Common myeloid progenitor, CD34-positive (primary cell): ENCODE results near the gene OR2F1. TPM values are rescaled to one million over a fixed set of nuclear protein-coding genes. Genes with fewer than 3 reads are reported as not detected.

Experiments used
- CTCF ChIA-PET: fragments of 350-600 bp; sonication (Branson Sonifier 250); formaldehyde crosslinking; loops from one replicate; lab custom pipeline; 2021; ENCODE audit warnings: antibody characterized with exemption; lab: Charles Lee
- POLR2A ChIA-PET: fragments of 350-600 bp; sonication (Branson Sonifier 250); formaldehyde crosslinking; loops from one replicate; lab custom pipeline; 2021; ENCODE audit warnings: antibody characterized with exemption; lab: Charles Lee
- DNase-seq, 3 donors: peaks; one replicate each; pipeline versions ENCODE4 v3.0.0 to v3.0.0-alpha.2; 2013
- H3K27ac ChIP-seq, 2 experiments: 1 replicate in 1 of 2; 2 replicates in 1 of 2; pipeline ENCODE4 v1.7.0; 2013; ENCODE audit warnings: inconsistent platforms in 2 of 2, low read length in 2 of 2, mild to moderate bottlenecking in 2 of 2, low read depth in 1 of 2, moderate library complexity in 1 of 2; ENCODE audit not compliant: severe bottlenecking in 2 of 2, insufficient read depth in 1 of 2, poor library complexity in 1 of 2
- H3K27me3 ChIP-seq, 5 experiments: replicated peaks in 2 of 5; 1 replicate in 3 of 5; 2 replicates in 2 of 5; pipeline versions ENCODE4 v1.6.1 to v1.7.0; 2013; ENCODE audit warnings: low read length in 4 of 5, mild to moderate bottlenecking in 2 of 5, moderate library complexity in 2 of 5, inconsistent platforms in 1 of 5; ENCODE audit not compliant: insufficient read depth in 5 of 5, control insufficient read depth in 4 of 5
- H3K36me3 ChIP-seq, 4 experiments: 1 replicate in 2 of 4; 2 replicates in 2 of 4; pipeline versions ENCODE4 v1.6.1 to v1.7.0; 2013; ENCODE audit warnings: low read length in 3 of 4, control low read depth in 1 of 4, mild to moderate bottlenecking in 1 of 4; ENCODE audit not compliant: control insufficient read depth in 4 of 4, insufficient read depth in 4 of 4
- H3K4me1 ChIP-seq, 4 experiments: 1 replicate in 3 of 4; 2 replicates in 1 of 4; pipeline versions ENCODE4 v1.6.1 to v1.7.1; 2013; ENCODE audit warnings: low read length in 3 of 4, mild to moderate bottlenecking in 3 of 4, control low read depth in 1 of 4, inconsistent platforms in 1 of 4, moderate library complexity in 1 of 4; ENCODE audit not compliant: control insufficient read depth in 4 of 4, insufficient read depth in 4 of 4; ENCODE audit errors: control extremely low read depth in 1 of 4
- H3K4me3 ChIP-seq, 7 experiments: 1 replicate in 4 of 7; 2 replicates in 3 of 7; pipeline versions ENCODE4 v1.5.1 to v1.7.0; 2013; ENCODE audit warnings: mild to moderate bottlenecking in 7 of 7, low read length in 6 of 7, moderate library complexity in 6 of 7, inconsistent platforms in 2 of 7, low read depth in 2 of 7, control low read depth in 1 of 7; ENCODE audit not compliant: insufficient read depth in 4 of 7, control insufficient read depth in 1 of 7; ENCODE audit errors: extremely low read depth in 1 of 7
- H3K9me3 ChIP-seq, 5 experiments: 1 replicate in 4 of 5; 2 replicates in 1 of 5; pipeline versions ENCODE4 v1.6.1 to v1.7.1; 2013; ENCODE audit warnings: low read length in 4 of 5, mild to moderate bottlenecking in 2 of 5, inconsistent platforms in 1 of 5, low read depth in 1 of 5, moderate library complexity in 1 of 5; ENCODE audit not compliant: control insufficient read depth in 4 of 5, insufficient read depth in 2 of 5; ENCODE audit errors: control extremely low read depth in 1 of 5
- WGBS: methylation state at CpG from one replicate; pipeline ENCODE4 v1.1.5; 2013; ENCODE audit not compliant: insufficient coverage; 5-methylcytosine and 5-hydroxymethylcytosine counted together
- polyA plus RNA-seq: library from polyadenylated mRNA; unstranded; fragments of 120-200 nt; gene quantifications from one replicate; pipeline ENCODE4 v1.2.1, GENCODE V29; 2013

The OR2F1 gene
- not detected for polyA plus RNA-seq

- H3K27me3 ChIP-seq: peaks cover 0 to 2% (median 0%) of the 10 kb centered on the region in 5 experiments
- no peaks in the 10 kb centered on the region for H3K9me3 ChIP-seq
- no peaks in the 10 kb centered on the region for H3K4me1 ChIP-seq
- no peak within 1 kb of the TSS for H3K27ac ChIP-seq
- DNase-seq: no peak
- CTCF ChIA-PET: no interaction called here
- H3K36me3 ChIP-seq: no peaks in the 10 kb centered on the region
- POLR2A ChIA-PET: no interaction called here
- H3K4me3 ChIP-seq: no peak within 1 kb of the TSS
- WGBS: no CpG with 5 or more reads among the region's 3 CpGs
Observed at GRCh38 chr7:143954544-143954943, at the start of gene OR2F1. TSS of gene OR2F1 (plus strand) at chr7:143954844. CDS start at chr7:143959971, 5,127 bp downstream.

GRCh38 chr7:143905509-143905908 is 49.1 kb upstream of the OR2F1 start:
- Histone ChIP-seq H3K9me3 (no peaks in the 10 kb centered on the region), H3K4me1 (peaks cover 7 to 9% (median 8%) of the 10 kb centered on the region in 4 experiments), H3K27me3 (no peaks in the 10 kb centered on the region), H3K27ac (no peak overlapping the region), H3K4me3 (no peak overlapping the region), H3K36me3 (no peaks in the 10 kb centered on the region)
- ChIA-PET CTCF (no interaction called here), POLR2A (no interaction called here)
- 100% methylated on average over 1 of the region's 1 CpG for WGBS
- DNase-seq: no peak

GRCh38 chr7:143906151-143906550 is 48.5 kb upstream of the OR2F1 start:
- peaks cover under 1 to 3% (median 2%) of the 10 kb centered on the region in 4 experiments for H3K4me1 ChIP-seq
- ChIA-PET POLR2A (no interaction called here), CTCF (no interaction called here)
- 97% methylated on average over 7 of the region's 9 CpGs for WGBS
- H3K27me3 ChIP-seq: no peaks in the 10 kb centered on the region
- no peak overlapping the region for H3K4me3 ChIP-seq
- H3K9me3 ChIP-seq: no peaks in the 10 kb centered on the region
- H3K27ac ChIP-seq: no peak overlapping the region
- DNase-seq: no peak
- no peaks in the 10 kb centered on the region for H3K36me3 ChIP-seq

- DNase-seq: no peak
- 98% methylated on average over 5 of the region's 5 CpGs for WGBS
- ChIA-PET POLR2A (no interaction called here), CTCF (no interaction called here)
- no peaks in the 10 kb centered on the region for H3K27me3 ChIP-seq
- H3K27ac ChIP-seq: no peak overlapping the region
- H3K36me3 ChIP-seq: no peaks in the 10 kb centered on the region
- no peaks in the 10 kb centered on the region for H3K4me1 ChIP-seq
- no peaks in the 10 kb centered on the region for H3K9me3 ChIP-seq
- H3K4me3 ChIP-seq: no peak overlapping the region
Observed at GRCh38 chr7:143906895-143907294, 47.7 kb upstream of the OR2F1 start.

- POLR2A ChIA-PET: no interaction called here
- Histone ChIP-seq H3K27ac (no peak overlapping the region), H3K9me3 (no peaks in the 10 kb centered on the region), H3K4me1 (no peaks in the 10 kb centered on the region), H3K36me3 (no peaks in the 10 kb centered on the region), H3K27me3 (no peaks in the 10 kb centered on the region), H3K4me3 (no peak overlapping the region)
- no peak for DNase-seq
- CTCF ChIA-PET: no interaction called here
- WGBS: no CpG with 5 or more reads among the region's 5 CpGs
Observed at GRCh38 chr7:143908120-143908519, 46.5 kb upstream of the OR2F1 start.

- CTCF ChIA-PET: no interaction called here
Observed at GRCh38 chr7:143909863-143910262, 44.8 kb upstream of the OR2F1 start.

GRCh38 chr7:143910473-143911248 is 44.0 kb upstream of the OR2F1 start:
- no peaks in the 10 kb centered on the region for H3K4me1 ChIP-seq
- no peak overlapping the region for H3K27ac ChIP-seq
- no peaks in the 10 kb centered on the region for H3K9me3 ChIP-seq
- DNase-seq: no peak
- POLR2A ChIA-PET: no interaction called here
- H3K4me3 ChIP-seq: no peak overlapping the region
- CTCF ChIA-PET: no interaction called here
- no peaks in the 10 kb centered on the region for H3K27me3 ChIP-seq
- H3K36me3 ChIP-seq: no peaks in the 10 kb centered on the region
- 100% methylated on average over 2 of the region's 3 CpGs for WGBS

More at GRCh38 chr7:143909863-143910262, 44.8 kb upstream of the OR2F1 start:
- DNase-seq: no peak
- POLR2A ChIA-PET: no interaction called here
- Histone ChIP-seq H3K9me3 (no peaks in the 10 kb centered on the region), H3K27ac (no peak overlapping the region), H3K4me1 (no peaks in the 10 kb centered on the region), H3K36me3 (no peaks in the 10 kb centered on the region), H3K4me3 (no peak overlapping the region), H3K27me3 (no peaks in the 10 kb centered on the region)
- WGBS: 90% methylated on average over 3 of the region's 3 CpGs
